ENCODE measurements around the gene DTD2.

DNA sequence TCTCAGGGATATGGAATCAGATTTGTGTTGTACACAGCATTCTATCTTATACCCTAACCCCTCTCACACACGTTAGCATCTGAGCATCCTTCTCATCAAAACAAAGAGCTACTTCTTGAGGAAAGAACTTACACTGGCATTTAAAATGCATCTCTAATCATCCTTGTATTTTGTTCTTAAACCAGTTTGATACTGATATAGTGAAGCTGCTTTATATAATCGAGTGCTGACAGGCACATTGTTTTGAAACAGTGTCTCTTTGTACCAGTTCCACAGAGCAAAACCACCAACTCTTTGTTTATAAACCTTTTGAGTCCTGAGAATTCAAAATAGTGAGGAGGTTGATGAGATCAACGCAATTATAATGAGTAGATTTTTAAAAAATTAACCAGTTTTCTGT lies 21.7 kb upstream of the DTD2 start:
- TF ChIP-seq POLR2A (IDR thresholded peaks at IDR 0.05; ENCODE audit: extremely low read depth, insufficient read length), result no peak
- no peak for TF ChIP-seq CTCF (IDR thresholded peaks at IDR 0.05; ENCODE audit: low read depth, low read length)
- no peak for TF ChIP-seq MYC (IDR thresholded peaks at IDR 0.05; ENCODE audit: low read depth, low read length)
- TF ChIP-seq, protein P1, sequence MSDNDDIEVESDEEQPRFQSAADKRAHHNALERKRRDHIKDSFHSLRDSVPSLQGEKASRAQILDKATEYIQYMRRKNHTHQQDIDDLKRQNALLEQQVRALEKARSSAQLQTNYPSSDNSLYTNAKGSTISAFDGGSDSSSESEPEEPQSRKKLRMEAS (IDR thresholded peaks at IDR 0.05; ENCODE audit: low read depth, low read length), result no peak
